Loucy (cell line): ENCODE measurements around the gene PLIN5.

Experiments used
- H2AFZ ChIP-seq: fragments of 200-600 bp; sonication (generic); 2 replicates; pipeline ENCODE4 v1.6.0; 2016; ENCODE audit warnings: antibody characterized with exemption, mild to moderate bottlenecking, low read length, moderate library complexity
- H3F3A ChIP-seq: fragments of 200-600 bp; 2 replicates; pipeline ENCODE4 v1.6.0; 2016; ENCODE audit warnings: antibody characterized with exemption, low read depth, mild to moderate bottlenecking
- H3K27me3 ChIP-seq: fragments of 200-600 bp; sonication (generic); 2 replicates; pipeline ENCODE4 v1.6.1; 2014; ENCODE audit warnings: low read length, mild to moderate bottlenecking; ENCODE audit not compliant: insufficient read depth, poor library complexity, severe bottlenecking
- H3K36me3 ChIP-seq: fragments of 200-600 bp; sonication (generic); 2 replicates; pipeline ENCODE4 v1.6.1; 2016; ENCODE audit warnings: low read length; ENCODE audit not compliant: insufficient read depth
- H3K4me1 ChIP-seq: fragments of 200-600 bp; sonication (generic); 2 replicates; pipeline ENCODE4 v1.5.1; 2014; ENCODE audit warnings: low read length, mild to moderate bottlenecking; ENCODE audit not compliant: insufficient read depth, poor library complexity, severe bottlenecking
- H3K4me2 ChIP-seq: fragments of 200-600 bp; sonication (generic); 2 replicates; pipeline ENCODE4 v1.6.0; 2014; ENCODE audit warnings: antibody characterized with exemption, low read length, low read depth, mild to moderate bottlenecking; ENCODE audit not compliant: poor library complexity, severe bottlenecking
- H3K4me3 ChIP-seq: fragments of 200-600 bp; sonication (generic); 2 replicates; pipeline ENCODE4 v1.5.1; 2014; ENCODE audit warnings: low read length, mild to moderate bottlenecking, mixed read lengths; ENCODE audit not compliant: poor library complexity, severe bottlenecking
- H3K79me2 ChIP-seq: fragments of 200-600 bp; sonication (generic); 2 replicates; pipeline ENCODE4 v1.6.1; 2014; ENCODE audit warnings: low read length; ENCODE audit not compliant: insufficient read depth
- H3K9ac ChIP-seq: fragments of 200-600 bp; sonication (generic); 2 replicates; pipeline ENCODE4 v1.6.0; 2014; ENCODE audit warnings: mild to moderate bottlenecking, low read depth, low read length, moderate library complexity; ENCODE audit not compliant: poor library complexity, severe bottlenecking
- H3K9me2 ChIP-seq: fragments of 200-600 bp; sonication (generic); replicated peaks from 2 replicates; pipeline ENCODE4 v1.6.1; 2016; ENCODE audit warnings: low read depth, low read length, mixed read lengths
- H3K9me3 ChIP-seq: fragments of 200-600 bp; sonication (generic); 2 replicates; pipeline ENCODE4 v1.6.1; 2014; ENCODE audit warnings: mild to moderate bottlenecking, antibody characterized with exemption, low read length, low read depth; ENCODE audit not compliant: insufficient read depth
- H4K20me1 ChIP-seq: fragments of 200-600 bp; sonication (generic); 2 replicates; pipeline ENCODE4 v1.6.0; 2014; ENCODE audit warnings: antibody characterized with exemption, low read length, mild to moderate bottlenecking; ENCODE audit not compliant: insufficient read depth, poor library complexity, severe bottlenecking
- EZH2phosphoT487 ChIP-seq: fragments of 200-600 bp; IDR thresholded peaks from 2 replicates; pipeline ENCODE4 v1.6.1; 2018; ENCODE audit warnings: antibody characterized with exemption, mild to moderate bottlenecking, moderate library complexity, borderline replicate concordance
- TF ChIP-seq, protein P1 (sequence below): fragments of 200-600 bp; sonication (generic); conservative IDR thresholded peaks from 2 replicates; pipeline ENCODE4 v1.5.1; 2014; ENCODE audit warnings: mild to moderate bottlenecking, antibody characterized with exemption, low read length

PLIN5 gene, protein sequence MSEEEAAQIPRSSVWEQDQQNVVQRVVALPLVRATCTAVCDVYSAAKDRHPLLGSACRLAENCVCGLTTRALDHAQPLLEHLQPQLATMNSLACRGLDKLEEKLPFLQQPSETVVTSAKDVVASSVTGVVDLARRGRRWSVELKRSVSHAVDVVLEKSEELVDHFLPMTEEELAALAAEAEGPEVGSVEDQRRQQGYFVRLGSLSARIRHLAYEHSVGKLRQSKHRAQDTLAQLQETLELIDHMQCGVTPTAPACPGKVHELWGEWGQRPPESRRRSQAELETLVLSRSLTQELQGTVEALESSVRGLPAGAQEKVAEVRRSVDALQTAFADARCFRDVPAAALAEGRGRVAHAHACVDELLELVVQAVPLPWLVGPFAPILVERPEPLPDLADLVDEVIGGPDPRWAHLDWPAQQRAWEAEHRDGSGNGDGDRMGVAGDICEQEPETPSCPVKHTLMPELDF

DNA sequence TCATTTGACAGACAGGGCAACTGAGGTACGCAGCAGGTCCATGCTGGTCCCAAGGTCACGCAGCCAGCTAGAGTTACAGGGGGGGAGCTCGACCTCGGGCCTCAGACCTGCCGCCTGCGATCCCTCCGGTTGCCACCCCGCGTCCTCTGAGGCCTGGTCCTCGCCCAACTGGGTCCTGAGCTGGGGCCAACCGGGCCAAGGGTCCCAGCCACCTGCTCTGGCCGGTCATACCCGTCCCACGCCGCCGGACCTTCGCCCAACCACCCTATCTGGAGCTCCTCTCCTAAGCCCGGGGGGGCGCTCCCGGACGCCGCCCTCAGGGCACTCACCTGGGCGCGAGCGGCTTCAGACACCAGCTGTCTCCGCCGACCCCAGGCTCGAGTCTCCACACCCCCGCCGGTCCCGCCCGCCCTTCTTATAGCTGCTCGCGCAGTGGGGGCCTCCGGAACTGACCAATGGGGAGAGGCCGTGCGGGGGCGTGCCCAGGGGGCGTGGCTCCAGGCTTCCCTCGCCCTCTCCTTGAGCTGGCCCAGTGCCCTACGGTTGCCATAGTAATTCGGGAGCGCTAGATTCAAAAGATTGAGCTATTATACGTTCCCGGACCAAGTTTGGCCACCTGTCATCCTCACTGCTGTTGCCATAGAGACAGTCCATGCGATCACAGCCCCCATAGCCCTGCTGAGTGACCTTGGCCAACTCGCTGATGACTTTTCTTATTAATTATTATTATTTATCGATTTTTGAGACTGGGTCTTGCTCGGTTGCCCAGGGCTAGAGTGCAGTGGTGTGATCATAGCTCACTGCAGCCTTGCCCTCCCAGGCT is at the start of gene PLIN5:
Gene PLIN5, minus strand, starts transcription at position 389 of the 823 bp plus-strand sequence. CDS start 1,150 bp downstream, outside the sequence.
- Histone ChIP-seq H3K4me3 (no peak within 1 kb of the TSS), H3K4me2 (no peak within 1 kb of the TSS), H3F3A (no peaks in the 10 kb centered on the region), H3K9me3 (no peaks in the 10 kb centered on the region), H3K4me1 (peaks cover 5% of the 10 kb centered on the region), H3K27me3 (no peaks in the 10 kb centered on the region), H3K36me3 (no peaks in the 10 kb centered on the region), H4K20me1 (no peaks in the 10 kb centered on the region), H2AFZ (no peak within 1 kb of the TSS), H3K9me2 (no peaks in the 10 kb centered on the region), H3K79me2 (no peaks in the 10 kb centered on the region), H3K9ac (no peak within 1 kb of the TSS)
- TF ChIP-seq, protein P1, sequence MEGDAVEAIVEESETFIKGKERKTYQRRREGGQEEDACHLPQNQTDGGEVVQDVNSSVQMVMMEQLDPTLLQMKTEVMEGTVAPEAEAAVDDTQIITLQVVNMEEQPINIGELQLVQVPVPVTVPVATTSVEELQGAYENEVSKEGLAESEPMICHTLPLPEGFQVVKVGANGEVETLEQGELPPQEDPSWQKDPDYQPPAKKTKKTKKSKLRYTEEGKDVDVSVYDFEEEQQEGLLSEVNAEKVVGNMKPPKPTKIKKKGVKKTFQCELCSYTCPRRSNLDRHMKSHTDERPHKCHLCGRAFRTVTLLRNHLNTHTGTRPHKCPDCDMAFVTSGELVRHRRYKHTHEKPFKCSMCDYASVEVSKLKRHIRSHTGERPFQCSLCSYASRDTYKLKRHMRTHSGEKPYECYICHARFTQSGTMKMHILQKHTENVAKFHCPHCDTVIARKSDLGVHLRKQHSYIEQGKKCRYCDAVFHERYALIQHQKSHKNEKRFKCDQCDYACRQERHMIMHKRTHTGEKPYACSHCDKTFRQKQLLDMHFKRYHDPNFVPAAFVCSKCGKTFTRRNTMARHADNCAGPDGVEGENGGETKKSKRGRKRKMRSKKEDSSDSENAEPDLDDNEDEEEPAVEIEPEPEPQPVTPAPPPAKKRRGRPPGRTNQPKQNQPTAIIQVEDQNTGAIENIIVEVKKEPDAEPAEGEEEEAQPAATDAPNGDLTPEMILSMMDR: no peak
- TF ChIP-seq EZH2phosphoT487: no peak

DNA sequence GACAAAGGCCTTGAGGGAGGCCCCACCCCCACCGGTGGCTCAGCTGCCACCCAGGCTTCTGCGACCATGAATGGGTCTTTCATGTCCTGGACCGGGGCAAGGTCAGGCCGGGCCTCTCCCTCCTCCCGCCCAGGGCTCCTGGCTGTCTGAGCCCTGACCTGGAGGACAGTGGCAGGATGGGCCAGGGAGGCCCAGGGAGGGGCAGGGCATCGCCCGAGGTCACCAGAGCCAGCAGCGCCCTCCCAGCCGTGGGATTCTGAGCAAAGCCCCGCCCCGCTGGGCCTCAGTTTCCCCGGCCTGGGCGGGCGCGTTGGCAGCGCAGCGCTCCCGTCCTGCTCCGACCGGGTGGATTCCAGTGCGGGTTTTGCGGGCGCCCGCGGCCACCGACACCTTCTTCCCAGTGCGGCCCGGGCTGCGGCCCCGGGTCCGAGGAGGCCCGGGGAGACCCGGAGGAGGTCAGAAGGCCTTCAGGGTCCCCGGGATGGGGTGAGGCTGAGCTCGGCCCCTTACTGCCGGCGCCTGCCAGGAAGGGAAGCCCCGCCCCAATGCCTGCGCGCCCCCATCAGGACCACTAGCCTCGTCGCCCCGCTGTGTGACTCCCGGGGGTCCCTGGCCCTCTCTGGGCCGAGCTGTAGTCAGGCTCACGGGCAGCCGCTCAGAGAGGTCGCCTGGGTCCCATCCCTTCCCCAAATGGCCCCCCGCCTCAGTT is 49.1 kb upstream of the PLIN5 start:
- H3K4me1 ChIP-seq: peaks cover 8% of the 10 kb centered on the region
- no peaks in the 10 kb centered on the region for H3K79me2 ChIP-seq
- H3K9me2 ChIP-seq: no peaks in the 10 kb centered on the region
- peak overlapping the region; percentile 70 for H3K4me3 ChIP-seq
- H3F3A ChIP-seq: no peaks in the 10 kb centered on the region
- H4K20me1 ChIP-seq: no peaks in the 10 kb centered on the region
- peak overlapping the region; percentile 77 for H2AFZ ChIP-seq
- H3K9me3 ChIP-seq: no peaks in the 10 kb centered on the region
- H3K36me3 ChIP-seq: no peaks in the 10 kb centered on the region
- TF ChIP-seq EZH2phosphoT487: no peak
- TF ChIP-seq, protein P1: no peak
- H3K9ac ChIP-seq: no peak overlapping the region
- peak overlapping the region; percentile 74 for H3K4me2 ChIP-seq
- no peaks in the 10 kb centered on the region for H3K27me3 ChIP-seq

DNA sequence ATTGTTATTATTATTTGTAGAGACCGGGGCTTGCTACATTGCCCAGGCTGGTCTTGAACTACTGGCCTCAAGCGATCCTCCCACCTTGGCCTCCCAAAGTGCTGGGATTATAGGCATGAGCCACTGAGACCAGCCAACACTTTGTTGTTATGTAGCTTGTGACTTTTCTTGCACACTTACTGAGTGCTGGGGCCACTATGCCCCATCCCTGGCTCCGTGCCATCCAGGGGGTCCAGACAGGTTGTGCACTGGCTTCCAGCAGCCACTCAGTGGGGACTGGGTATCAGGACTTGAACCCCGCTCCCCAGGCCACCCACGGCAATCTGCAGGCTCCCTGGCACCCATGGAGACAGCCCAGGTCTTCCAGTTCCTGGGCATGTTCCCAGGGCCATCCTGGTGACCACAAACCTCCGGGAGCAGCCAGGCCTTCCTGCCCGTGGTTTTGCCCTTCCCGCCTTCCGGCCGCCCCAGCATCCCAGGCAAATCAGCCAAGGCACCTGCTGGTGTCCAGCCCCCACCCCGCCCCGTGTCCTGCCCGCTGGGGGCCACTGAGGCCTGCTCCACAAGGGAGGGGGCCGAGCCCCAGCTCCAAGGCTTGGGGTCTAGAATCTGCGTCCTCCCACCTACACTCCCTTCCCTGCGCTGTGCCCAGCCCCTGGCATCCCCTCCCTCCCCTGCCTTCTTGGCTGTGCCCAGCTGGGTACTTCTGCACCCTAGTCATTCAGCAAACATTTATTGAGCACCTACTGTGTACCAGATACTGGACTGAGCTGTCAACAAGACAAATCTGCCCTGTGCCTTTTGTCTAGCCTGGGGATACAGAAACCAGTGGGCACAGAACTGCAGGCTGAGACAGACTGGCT is 48.2 kb upstream of the PLIN5 start:
- Histone ChIP-seq H3F3A (no peaks in the 10 kb centered on the region), H3K4me1 (peaks cover 8% of the 10 kb centered on the region), H3K9ac (no peak overlapping the region), H3K27me3 (no peaks in the 10 kb centered on the region), H4K20me1 (no peaks in the 10 kb centered on the region), H3K9me3 (no peaks in the 10 kb centered on the region), H3K4me2 (no peak overlapping the region), H2AFZ (no peak overlapping the region), H3K9me2 (no peaks in the 10 kb centered on the region), H3K4me3 (no peak overlapping the region), H3K36me3 (no peaks in the 10 kb centered on the region), H3K79me2 (no peaks in the 10 kb centered on the region)
- TF ChIP-seq, protein P1: no peak
- TF ChIP-seq EZH2phosphoT487: no peak
